NCI-H345 (cell line): ENCODE results near the gene LOC101059915.
"Not testable (repeated sequence)": the region's sequence is repeated elsewhere in the genome, so short reads cannot be mapped to it uniquely, and the experiment has no call there.

Source experiments
- DNase-seq: peaks from one replicate; lab custom pipeline; 2025; lab: John Stamatoyannopoulos, UW

LOC101059915 gene

DNA sequence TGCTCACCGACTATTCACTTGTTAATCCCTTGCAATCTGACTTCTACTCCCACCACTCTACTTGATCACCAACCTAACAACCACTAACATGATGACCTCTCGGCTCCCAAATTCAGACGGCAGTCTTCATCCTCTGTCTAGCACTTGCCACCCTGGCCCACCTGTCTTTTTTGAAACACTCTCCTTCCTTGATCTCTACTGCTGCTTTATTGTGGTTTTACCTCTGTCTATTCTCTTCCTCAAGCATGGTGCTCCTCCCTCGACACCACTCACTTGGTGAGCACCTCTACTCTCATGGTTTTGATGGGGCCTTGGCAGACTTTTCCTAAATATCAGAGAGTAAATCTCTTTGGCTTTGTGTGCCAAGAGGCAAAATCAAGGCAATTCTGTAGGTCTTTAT is 27.3 kb upstream of the LOC101059915 start:
- no peak for DNase-seq

DNA sequence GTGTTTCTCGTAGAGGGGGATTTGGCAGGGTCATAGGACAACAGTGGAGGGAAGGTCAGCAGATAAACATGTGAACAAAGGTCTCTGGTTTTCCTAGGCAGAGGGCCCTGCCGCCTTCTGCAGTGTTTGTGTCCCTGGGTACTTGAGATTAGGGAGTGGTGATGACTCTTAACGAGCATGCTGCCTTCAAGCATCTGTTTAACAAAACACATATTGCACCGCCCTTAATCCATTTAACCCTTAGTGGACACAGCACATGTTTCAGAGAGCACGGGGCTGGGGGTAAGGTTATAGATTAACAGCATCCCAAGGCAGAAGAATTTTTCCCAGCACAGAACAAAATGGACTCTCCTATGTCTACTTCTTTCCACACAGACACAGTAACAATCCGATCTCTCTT is 22.9 kb upstream of the LOC101059915 start:
- not testable (repeated sequence) for DNase-seq

- no peak for DNase-seq
Observed at GRCh38 chrX:71650333-71650969, 16.9 kb upstream of the LOC101059915 start.

DNA sequence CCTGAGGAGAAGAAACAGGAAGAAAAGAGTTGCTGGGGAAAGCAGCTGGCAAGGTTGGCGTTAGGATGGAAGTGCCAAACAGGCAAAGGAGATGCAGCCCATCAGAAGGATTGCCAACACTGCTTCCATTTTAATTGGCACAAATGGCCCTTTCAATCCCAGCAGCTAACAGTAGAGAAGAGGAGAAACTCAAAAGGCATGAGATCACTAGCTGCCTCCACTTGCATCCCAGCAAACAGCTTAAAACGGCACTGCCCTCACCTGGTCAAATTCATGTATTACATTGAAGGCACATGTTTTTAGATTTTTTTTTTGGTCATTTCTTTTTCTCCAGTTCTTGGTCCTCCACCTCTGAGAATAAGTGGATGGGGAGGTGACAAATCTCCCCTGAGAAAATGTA is 14.9 kb upstream of the LOC101059915 start:
- DNase-seq, result peak; percentile 36

DNA sequence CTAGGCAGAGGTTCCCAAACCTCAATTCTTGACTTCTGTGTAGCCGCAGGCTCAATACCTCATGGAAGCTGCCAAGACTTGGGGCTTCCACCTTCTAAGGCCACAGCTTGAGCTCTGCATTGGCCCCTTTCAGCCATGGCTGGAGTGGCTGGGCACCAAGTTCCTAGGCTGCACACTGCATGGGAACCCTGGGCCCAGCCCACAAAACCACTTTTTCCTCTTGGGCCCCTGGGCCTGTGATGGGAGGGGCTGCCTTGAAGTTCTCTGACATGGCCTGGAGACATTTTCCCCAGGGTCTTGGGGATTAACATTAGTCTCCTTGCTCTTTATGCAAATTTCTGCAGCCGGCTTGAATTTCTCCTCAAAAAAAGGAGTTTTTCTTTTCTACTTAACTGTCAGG is 14.0 kb upstream of the LOC101059915 start:
- no peak for DNase-seq

GRCh38 chrX:71657267-71657666 is 10.1 kb upstream of the LOC101059915 start:
- DNase-seq, result no peak

- DNase-seq, result no peak
Observed at GRCh38 chrX:71659342-71659741, 8.0 kb upstream of the LOC101059915 start.

GRCh38 chrX:71659959-71660358 is 7.4 kb upstream of the LOC101059915 start:
- no peak for DNase-seq

DNA sequence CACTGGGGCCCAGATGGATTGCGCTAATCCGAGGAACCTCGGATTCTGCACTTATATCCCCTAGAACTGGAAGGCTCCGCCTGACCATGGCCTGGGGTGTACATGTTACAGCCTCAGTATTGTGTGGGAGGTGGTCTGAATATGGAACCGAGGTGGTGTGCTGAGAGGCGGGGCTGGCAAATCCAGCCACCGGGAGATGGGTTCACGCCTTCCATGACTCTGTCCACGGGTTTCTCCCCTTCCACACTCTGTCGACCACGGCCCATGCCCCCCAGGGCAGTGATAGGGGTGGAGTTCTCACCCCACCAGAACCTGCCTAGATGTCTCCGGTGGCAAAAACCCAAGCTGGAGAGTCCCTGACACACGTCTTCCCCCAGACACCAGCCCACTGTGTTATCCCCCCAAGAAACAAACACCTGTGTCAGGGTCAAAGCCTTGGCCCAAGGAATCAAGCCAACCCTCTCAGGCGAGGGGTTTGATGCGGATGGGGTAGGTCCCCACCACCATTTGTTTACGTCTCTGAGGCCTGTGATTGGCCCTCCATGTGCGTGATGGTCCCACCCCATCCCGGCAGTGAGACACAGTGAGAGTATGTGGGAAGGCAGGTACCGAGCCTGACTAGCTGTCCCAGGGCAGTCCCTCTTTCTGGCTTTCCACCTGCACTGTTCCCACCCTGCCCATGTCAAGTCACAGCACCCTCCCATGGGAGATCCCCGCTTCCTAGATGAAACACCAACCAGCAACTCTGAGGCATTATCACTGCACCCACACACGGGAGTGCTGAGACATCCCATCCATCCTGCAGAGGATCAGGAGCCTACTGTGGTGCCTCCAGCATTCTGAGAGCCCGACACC is 6.6 kb upstream of the LOC101059915 start:
- no peak for DNase-seq

DNA sequence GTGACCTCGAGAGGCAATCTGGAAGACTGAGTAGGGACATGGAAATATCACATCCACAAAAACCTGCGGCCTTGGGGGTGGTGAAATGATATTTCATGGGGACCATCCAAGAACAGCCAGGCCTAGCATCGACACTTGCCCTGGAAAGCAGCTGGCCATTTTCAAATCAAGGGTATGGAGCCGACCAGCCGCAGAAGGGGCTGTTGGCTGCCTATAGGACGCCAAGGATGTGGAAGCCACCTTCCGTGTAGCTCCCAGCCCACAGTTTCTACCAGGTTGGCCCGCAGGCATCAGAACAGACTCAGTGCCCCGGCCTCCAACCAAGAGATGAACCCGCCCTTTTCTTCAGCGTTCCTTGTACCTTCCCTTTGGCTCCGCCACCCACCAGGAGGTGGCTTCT is 5.4 kb upstream of the LOC101059915 start:
- DNase-seq, result no peak

DNA sequence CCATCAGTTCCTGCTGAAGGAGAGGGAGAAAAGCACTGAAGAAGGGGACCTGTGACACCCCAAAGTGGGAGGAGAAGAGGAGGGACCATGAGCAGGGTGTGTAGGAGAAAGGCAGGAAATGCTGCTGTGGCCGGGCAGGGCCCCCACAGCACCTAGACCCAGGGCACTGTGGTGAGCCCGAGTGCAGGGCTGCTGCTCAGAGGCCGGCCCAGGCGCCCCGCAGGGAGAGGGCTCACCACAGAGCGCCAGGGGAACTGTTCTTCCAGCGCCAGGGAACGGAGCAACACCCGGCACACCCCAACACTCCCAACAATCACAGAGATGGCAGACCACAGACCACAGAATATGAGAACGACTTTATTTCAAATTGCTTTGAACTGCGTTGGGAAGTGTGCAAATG is 4.7 kb upstream of the LOC101059915 start:
- not testable (repeated sequence) for DNase-seq

DNA sequence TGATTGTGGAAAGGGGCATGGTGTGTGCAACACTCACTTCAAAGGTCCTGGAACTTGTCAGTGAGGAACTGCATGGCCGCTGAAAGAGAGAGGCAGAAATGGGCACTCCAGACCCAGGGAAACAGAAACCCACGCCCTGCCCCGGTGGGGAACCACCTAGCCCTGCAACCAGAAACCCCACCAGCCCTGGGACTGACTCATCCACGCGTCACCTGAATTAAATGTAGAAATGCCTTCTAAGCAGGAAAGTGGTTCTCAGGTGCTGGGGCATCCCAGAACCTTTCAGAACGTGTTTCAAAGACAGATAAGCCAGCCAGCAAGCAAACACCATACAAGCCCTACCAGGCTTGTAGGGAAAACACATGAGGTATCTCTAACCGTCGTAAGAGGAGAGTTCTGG is 4.1 kb upstream of the LOC101059915 start:
- not testable (repeated sequence) for DNase-seq

- DNase-seq, result not testable (repeated sequence)
Observed at GRCh38 chrX:71664202-71664601, 3.1 kb upstream of the LOC101059915 start.

GRCh38 chrX:71664889-71665491 is 2.4 kb upstream of the LOC101059915 start:
- DNase-seq, result no peak

GRCh38 chrX:71665747-71666146 is 1.6 kb upstream of the LOC101059915 start:
- DNase-seq, result no peak

DNA sequence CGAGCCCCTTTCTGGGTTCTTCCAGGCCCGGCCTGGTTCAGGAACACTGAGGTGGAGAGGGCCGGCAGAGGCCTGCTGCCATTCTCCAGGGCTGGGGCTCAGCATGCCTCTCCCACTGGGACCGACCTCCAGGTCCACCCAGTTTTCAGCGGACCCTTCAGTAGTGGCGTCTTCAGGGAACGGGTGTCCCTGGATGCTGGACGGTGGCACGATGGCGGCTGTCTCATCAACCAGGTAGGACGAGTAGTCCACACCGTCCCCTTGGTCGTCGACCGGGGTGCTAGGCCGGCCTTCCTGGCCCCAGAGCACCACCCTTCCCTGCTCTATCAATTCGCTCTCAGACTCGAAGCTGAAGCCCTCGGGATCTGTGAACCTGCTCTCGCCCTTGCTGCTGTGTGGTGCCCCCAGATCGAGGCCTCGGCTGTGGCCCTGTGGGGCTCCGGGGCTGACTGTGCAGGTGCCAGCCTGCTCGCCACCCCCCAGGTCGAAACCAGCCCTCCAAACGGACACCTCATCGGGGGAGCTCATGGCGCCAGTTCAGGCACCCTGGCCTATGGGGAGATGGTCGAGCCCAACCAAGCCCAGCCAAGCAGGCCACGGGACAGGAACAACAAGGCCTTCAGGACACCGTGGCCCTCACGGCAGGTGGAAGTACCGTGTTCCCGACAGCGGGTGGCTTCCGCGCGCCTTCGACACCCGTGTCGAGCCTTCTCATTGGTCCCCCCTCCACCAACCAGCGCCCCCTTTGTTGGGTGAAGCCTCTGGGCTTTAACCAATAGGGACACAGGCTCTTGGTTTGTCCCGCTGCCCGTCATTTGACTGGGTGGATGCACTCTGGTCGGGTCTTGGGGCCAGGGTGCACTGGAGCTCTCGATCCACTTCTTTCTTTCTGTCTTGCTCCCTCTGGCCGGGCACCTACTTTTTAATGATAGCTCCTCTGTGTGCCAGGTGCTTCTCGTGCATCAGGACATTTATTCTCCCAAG is 814 bp upstream of the LOC101059915 start:
- DNase-seq, result no peak

DNA sequence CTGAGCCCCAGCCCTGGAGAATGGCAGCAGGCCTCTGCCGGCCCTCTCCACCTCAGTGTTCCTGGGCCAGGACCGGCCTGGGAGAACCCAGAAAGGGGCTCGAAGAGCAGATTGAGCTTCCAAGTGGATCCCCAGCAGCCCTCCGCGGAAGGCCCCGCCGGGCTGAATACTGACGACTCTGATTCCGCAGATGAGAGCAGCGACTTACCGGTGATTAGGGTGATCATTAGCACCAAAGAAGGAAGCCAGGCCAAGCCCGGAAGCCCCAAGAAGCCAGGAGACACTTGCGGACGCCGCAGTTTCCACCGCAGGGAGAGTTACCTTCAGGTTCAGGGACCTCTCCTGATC is 876 bp downstream of the LOC101059915 start:
- DNase-seq, result no peak

DNA sequence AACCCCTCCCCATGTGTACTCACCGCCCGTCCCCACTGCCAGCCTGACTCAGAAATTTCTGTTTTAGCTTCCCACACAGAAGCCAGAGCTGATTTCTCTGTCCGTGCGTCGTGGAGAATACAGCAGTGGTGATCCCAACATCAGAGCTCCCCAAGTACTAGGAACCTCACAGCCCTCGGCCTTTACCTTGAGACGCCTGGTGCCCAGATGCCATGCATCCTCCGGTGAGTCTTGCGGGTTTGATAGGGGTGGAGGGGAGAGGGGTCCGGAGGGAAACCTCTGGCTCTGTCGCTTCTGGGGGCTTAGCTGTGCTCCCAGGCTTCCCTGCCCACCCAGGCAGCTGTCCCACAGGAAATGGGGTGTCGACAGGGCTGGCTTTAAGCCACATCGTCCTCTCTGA is 2.1 kb downstream of the LOC101059915 start:
- no peak for DNase-seq

GRCh38 chrX:71669947-71670346 is 2.6 kb downstream of the LOC101059915 start:
- not testable (repeated sequence) for DNase-seq

- no peak for DNase-seq
Observed at GRCh38 chrX:71671043-71671780, 3.9 kb downstream of the LOC101059915 start.

DNA sequence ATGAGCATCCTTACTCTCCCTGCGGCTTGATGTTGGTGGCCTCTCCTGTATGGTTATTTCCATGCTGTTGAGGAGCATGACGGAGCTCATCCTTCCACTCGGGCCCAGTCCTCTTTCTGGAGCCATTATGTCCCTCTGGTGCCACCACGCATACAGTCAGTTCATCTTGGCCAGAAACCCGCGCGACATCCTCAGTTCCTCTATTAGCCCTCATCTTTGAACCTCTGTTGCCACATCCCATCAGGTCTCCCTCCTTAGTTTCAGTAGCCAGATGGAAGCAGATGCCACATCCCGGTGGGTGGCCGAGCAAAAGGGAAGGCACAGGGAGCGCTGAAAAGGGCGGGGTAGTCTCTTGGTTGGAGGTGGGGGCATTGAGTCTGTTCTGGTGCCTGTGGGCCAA is 4.6 kb downstream of the LOC101059915 start:
- DNase-seq, result no peak
